OCI-LY3 (cell line): ENCODE measurements around the gene CCSER2.
"Not testable (repeated sequence)": the region's sequence is repeated elsewhere in the genome, so short reads cannot be mapped to it uniquely, and the experiment has no call there.

ENCODE experiments used
- H2AFZ ChIP-seq: fragments of 200-600, 300-600 bp; shearing (Covaris generic); 2 replicates; pipeline ENCODE4 v1.6.0; 2014; ENCODE audit warnings: antibody characterized with exemption, low read depth, low read length
- H3K27ac ChIP-seq: fragments of 200-600, 300-600 bp; sonication (generic); 2 replicates; pipeline ENCODE4 v1.5.1; 2014; ENCODE audit warnings: mild to moderate bottlenecking, low read length, moderate library complexity, mixed read lengths
- H3K27me3 ChIP-seq: fragments of 200-600, 300-600 bp; sonication (generic); 2 replicates; pipeline ENCODE4 v1.6.1; 2014; ENCODE audit warnings: low read depth, low read length, mixed read lengths
- H3K36me3 ChIP-seq: fragments of 200-600, 300-600 bp; sonication (generic); replicated peaks from 2 replicates; pipeline ENCODE3; 2014; ENCODE audit warnings: low read depth, low read length, mixed read lengths
- H3K4me1 ChIP-seq: fragments of 300-600, 200-600 bp; sonication (generic); 2 replicates; pipeline ENCODE4 v1.6.1; 2014; ENCODE audit warnings: low read length, mixed read lengths
- H3K4me2 ChIP-seq: fragments of 200-600, 300-600 bp; sonication (generic); 2 replicates; pipeline ENCODE4 v1.6.1; 2014; ENCODE audit warnings: low read length, mixed read lengths
- H3K4me3 ChIP-seq: fragments of 300-600, 200-600 bp; sonication (generic); 2 replicates; pipeline ENCODE4 v1.5.1; 2014; ENCODE audit warnings: antibody characterized with exemption, mild to moderate bottlenecking, low read length, moderate library complexity
- H3K79me2 ChIP-seq: fragments of 300-600, 200-600 bp; shearing (Covaris generic); 2 replicates; pipeline ENCODE4 v1.6.1; 2014; ENCODE audit warnings: mild to moderate bottlenecking, low read length, mixed read lengths
- H3K9ac ChIP-seq: fragments of 300-600, 200-600 bp; shearing (Covaris generic); 2 replicates; pipeline ENCODE4 v1.6.0; 2014; ENCODE audit warnings: mild to moderate bottlenecking, low read length, moderate library complexity
- H3K9me3 ChIP-seq: fragments of 200-600, 300-600 bp; shearing (Covaris generic); 2 replicates; pipeline ENCODE4 v1.6.1; 2014; ENCODE audit warnings: low read length, mixed read lengths; ENCODE audit not compliant: insufficient read depth
- H4K20me1 ChIP-seq: fragments of 200-600, 300-600 bp; sonication (generic); 2 replicates; pipeline ENCODE4 v1.6.1; 2016; ENCODE audit warnings: low read length, mixed read lengths; ENCODE audit not compliant: insufficient read depth
- EZH2phosphoT487 ChIP-seq: fragments of 200-600 bp; shearing (Covaris generic); IDR thresholded peaks from 2 replicates; pipeline ENCODE4 v1.6.1; 2018; ENCODE audit warnings: antibody characterized with exemption, mixed run types, low read depth
- TF ChIP-seq, protein P1 (sequence below): fragments of 200-600, 300-600 bp; sonication (generic); IDR thresholded peaks from 2 replicates; pipeline ENCODE4 v1.5.1; 2014; ENCODE audit warnings: antibody characterized with exemption, low read length, low read depth

The CCSER2 gene

DNA sequence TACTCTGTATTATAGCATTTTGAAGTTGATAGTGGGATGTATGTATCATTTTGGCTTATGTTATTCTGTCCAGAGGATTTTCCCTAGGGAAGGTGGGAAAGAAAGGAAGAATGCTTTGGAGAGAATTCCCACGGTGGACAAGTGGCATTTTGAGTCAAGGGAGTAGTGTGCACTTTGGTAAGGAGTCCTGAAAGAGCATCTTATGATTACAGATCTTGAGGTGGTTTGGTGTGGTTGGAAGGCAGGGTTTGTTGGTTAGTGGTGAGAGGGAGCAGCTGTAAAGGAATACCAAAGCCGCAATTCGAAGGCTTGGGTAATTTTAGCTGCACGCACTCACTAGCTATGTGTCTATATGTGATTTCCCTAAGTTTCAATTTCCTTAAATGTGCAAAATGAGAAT is 16.1 kb downstream of the CCSER2 start:
- Histone ChIP-seq H3K79me2 (peaks cover 13% of the 10 kb centered on the region), H3K9me3 (no peaks in the 10 kb centered on the region)

DNA sequence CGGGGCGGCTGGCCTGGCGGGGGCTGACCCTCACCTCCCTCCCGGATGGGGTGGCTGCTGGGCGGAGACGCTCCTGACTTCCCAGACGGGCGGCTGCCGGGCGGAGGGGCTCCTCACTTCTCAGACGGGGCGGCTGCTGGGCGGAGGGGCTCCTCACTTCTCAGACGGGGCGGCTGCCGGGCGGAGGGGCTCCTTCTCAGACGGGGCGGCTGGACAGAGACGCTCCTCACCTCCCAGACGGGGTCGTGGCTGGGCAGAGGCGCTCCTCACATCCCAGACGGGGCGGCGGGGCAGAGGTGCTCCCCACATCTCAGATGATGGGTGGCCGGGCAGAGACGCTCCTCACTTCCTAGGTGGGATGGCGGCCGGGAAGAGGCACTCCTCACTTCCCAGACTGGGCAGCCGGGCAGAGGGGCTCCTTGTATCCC is 19.2 kb downstream of the CCSER2 start:
- H3K36me3 ChIP-seq, H3K9me3 ChIP-seq, H3K4me1 ChIP-seq, H3K9ac ChIP-seq, H3K79me2 ChIP-seq, H3K4me3 ChIP-seq, H3K27me3 ChIP-seq, H3K27ac ChIP-seq, H2AFZ ChIP-seq, H3K4me2 ChIP-seq: not testable (repeated sequence)
- peaks cover 11% of the 10 kb centered on the region for H4K20me1 ChIP-seq

More for the DNA sequence above, 16.1 kb downstream of the CCSER2 start:
- H3K4me2 ChIP-seq: no peak overlapping the region
- H3K4me3 ChIP-seq: no peak overlapping the region
- no peak overlapping the region for H3K9ac ChIP-seq
- no peak overlapping the region for H3K27ac ChIP-seq
- no peaks in the 10 kb centered on the region for H3K4me1 ChIP-seq
- peaks cover 14% of the 10 kb centered on the region; the same call in 1 of the 2 replicates for H4K20me1 ChIP-seq
- TF ChIP-seq, protein P1, sequence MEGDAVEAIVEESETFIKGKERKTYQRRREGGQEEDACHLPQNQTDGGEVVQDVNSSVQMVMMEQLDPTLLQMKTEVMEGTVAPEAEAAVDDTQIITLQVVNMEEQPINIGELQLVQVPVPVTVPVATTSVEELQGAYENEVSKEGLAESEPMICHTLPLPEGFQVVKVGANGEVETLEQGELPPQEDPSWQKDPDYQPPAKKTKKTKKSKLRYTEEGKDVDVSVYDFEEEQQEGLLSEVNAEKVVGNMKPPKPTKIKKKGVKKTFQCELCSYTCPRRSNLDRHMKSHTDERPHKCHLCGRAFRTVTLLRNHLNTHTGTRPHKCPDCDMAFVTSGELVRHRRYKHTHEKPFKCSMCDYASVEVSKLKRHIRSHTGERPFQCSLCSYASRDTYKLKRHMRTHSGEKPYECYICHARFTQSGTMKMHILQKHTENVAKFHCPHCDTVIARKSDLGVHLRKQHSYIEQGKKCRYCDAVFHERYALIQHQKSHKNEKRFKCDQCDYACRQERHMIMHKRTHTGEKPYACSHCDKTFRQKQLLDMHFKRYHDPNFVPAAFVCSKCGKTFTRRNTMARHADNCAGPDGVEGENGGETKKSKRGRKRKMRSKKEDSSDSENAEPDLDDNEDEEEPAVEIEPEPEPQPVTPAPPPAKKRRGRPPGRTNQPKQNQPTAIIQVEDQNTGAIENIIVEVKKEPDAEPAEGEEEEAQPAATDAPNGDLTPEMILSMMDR: no peak
- no peak for TF ChIP-seq EZH2phosphoT487
- H2AFZ ChIP-seq: no peak overlapping the region
- no peaks in the 10 kb centered on the region for H3K36me3 ChIP-seq
- H3K27me3 ChIP-seq: no peaks in the 10 kb centered on the region

DNA sequence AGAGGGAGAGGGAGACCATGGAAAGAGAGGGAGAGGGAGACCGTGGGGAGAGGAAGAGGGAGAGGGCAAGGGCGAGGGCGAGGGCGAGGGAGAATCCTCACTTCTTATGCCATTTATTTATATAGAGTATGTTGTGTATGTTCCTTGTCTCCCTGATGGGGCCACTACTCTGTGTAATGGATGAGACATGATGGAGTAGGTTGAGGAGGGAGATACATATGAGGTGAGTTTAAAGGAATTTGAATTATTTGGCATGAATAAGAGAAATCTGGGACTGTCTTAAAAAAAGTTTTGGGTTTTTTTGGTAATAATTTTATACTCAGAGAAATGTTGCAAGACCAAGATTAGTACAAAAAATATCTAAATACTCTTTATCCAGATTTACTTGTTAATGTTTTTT is 20.1 kb downstream of the CCSER2 start:
- Histone ChIP-seq H3K9me3 (no peaks in the 10 kb centered on the region), H2AFZ (no peak overlapping the region), H3K4me1 (no peaks in the 10 kb centered on the region), H3K36me3 (no peaks in the 10 kb centered on the region), H3K27me3 (no peaks in the 10 kb centered on the region), H3K79me2 (peaks cover 13% of the 10 kb centered on the region), H3K9ac (no peak overlapping the region), H3K4me2 (no peak overlapping the region), H3K4me3 (no peak overlapping the region), H4K20me1 (peaks cover 12% of the 10 kb centered on the region), H3K27ac (no peak overlapping the region)
- TF ChIP-seq, protein P1: no peak

DNA sequence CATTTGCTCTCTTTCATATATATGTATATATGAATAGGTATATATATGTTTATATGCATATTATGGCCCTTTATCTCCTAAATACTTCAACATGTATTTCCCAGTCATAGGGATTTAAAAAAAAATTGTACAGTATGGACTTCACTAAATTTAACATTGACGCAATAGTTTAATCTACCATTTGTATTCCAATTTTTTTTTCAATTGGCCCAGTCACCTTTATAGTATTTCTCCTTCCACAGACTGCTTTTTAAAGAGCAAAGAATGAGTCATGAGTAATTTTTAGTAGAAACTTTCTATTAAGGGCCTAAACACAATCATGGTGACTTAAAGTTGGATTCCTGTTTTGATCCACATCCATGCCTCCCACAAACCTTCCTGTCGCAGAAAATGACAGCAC is 20.5 kb downstream of the CCSER2 start:
- H3K27me3 ChIP-seq: no peaks in the 10 kb centered on the region
- H3K36me3 ChIP-seq: no peaks in the 10 kb centered on the region
- peaks cover 11% of the 10 kb centered on the region for H4K20me1 ChIP-seq
- H3K27ac ChIP-seq: no peak overlapping the region
- H3K4me2 ChIP-seq: no peak overlapping the region
- H3K4me3 ChIP-seq: no peak overlapping the region
- no peak overlapping the region for H3K9ac ChIP-seq
- TF ChIP-seq EZH2phosphoT487: no peak
- TF ChIP-seq, protein P1: no peak
- H2AFZ ChIP-seq: no peak overlapping the region
- H3K4me1 ChIP-seq: no peaks in the 10 kb centered on the region
- H3K9me3 ChIP-seq: no peaks in the 10 kb centered on the region
- peaks cover 15% of the 10 kb centered on the region for H3K79me2 ChIP-seq

DNA sequence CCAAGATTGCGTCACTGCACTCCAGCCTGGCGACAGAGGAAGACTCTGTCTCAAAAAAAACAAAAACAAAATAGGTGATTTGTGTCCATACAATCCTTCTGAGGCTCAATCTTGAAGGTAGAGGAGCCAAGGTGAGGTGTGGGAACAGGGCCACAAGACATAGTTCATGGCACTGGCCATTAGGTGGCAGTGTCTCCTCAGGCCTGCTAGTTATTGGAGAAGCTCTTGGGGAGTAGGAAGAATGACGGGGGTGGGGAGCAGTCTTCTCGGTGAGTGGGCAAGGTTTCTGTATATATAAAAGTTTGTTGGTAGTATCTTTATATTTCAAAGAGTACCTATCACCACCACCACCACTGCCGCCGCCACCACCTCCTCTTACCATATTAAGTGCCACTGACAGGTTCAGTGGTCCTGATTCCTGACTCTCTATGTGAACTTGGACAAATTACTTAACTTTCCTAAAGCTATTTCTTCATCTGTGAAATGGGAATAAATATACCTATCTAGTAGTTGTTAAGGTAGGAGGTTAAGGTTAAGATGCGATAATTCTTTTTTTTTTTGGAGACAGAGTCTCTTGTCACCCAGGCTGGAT is 24.0 kb downstream of the CCSER2 start:
- H3K27me3 ChIP-seq: no peaks in the 10 kb centered on the region
- no peak overlapping the region for H3K9ac ChIP-seq
- no peak overlapping the region for H2AFZ ChIP-seq
- H3K4me3 ChIP-seq: no peak overlapping the region
- H4K20me1 ChIP-seq: peaks cover 13% of the 10 kb centered on the region
- no peaks in the 10 kb centered on the region for H3K36me3 ChIP-seq
- H3K4me2 ChIP-seq: no peak overlapping the region
- no peak for TF ChIP-seq EZH2phosphoT487
- TF ChIP-seq, protein P1: peak; percentile 60
- H3K9me3 ChIP-seq: no peaks in the 10 kb centered on the region
- H3K4me1 ChIP-seq: no peaks in the 10 kb centered on the region
- H3K79me2 ChIP-seq: peaks cover 22% of the 10 kb centered on the region
- no peak overlapping the region for H3K27ac ChIP-seq
